HepG2 (cell line): ENCODE data around the gene AFF2. TPM values are rescaled to one million over a fixed set of nuclear protein-coding genes. Genes with fewer than 3 reads are reported as not detected.

ENCODE experiments used
- ATAC-seq: fragments of 200-7000 bp; cut with Tn5 transposase; 3 replicates; pipeline ENCODE4 v1.9.1; 2020; ENCODE audit warnings: mild to moderate bottlenecking, moderate library complexity
- BruUV-seq: library from RNA; stranded (reverse); fragments of 400-500 nt; replicated peaks from 2 replicates; lab custom pipeline; 2021; lab: Mats Ljungman, UMichigan
- CTCF ChIA-PET: fragments of 300-600 bp; formaldehyde crosslinking; extraction: SDS; loops from one replicate; lab custom pipeline; 2021; ENCODE audit warnings: low total read pairs, inconsistent platforms, low intra/inter-chr PET ratio; lab: Yijun Ruan, JAX
- POLR2A ChIA-PET: fragments of 350-600 bp; sonication (Branson Sonifier 250); formaldehyde crosslinking; loops from one replicate; lab custom pipeline; 2020; ENCODE audit warnings: antibody characterized with exemption, inconsistent platforms; lab: Yijun Ruan, JAX
- DNase-seq: peaks from one replicate; pipeline ENCODE4 v3.0.0-alpha.2; 2015; ENCODE audit warnings: low spot score
- FAIRE-seq: peaks from 3 replicates; lab custom pipeline; 2011; peaks lifted over from hg19 to GRCh38; lab: Jason Lieb, UNC
- H2AFZ ChIP-seq: one replicate; pipeline ENCODE4 v1.6.1; 2011; ENCODE audit warnings: low read length, inconsistent platforms
- H3K27ac ChIP-seq: fragments of 300-600 bp; 3 replicates; pipeline ENCODE4 v1.8.0; 2011; ENCODE audit warnings: mixed run types, mild to moderate bottlenecking, mixed read lengths, low read length, inconsistent platforms; ENCODE audit not compliant: insufficient read depth; ENCODE audit errors: extremely low read length
- H3K27me3 ChIP-seq, 2 experiments: fragments of 200-600 bp in 1 of 2; 2 replicates in 1 of 2; 3 replicates in 1 of 2; pipeline versions ENCODE4 v1.6.0 to v1.8.0; 2011; ENCODE audit warnings: low read length in 2 of 2, mild to moderate bottlenecking in 2 of 2, moderate library complexity in 2 of 2, inconsistent platforms in 1 of 2; ENCODE audit not compliant: insufficient read depth in 2 of 2, control insufficient read depth in 1 of 2
- H3K36me3 ChIP-seq, 2 experiments: fragments of 200-600 bp in 1 of 2; replicated peaks in 1 of 2; 2 replicates in 1 of 2; 3 replicates in 1 of 2; pipeline versions ENCODE4 v1.5.1 to v1.8.0; 2011; ENCODE audit warnings: low read length in 2 of 2, inconsistent platforms in 1 of 2; ENCODE audit not compliant: insufficient read depth in 2 of 2, control insufficient read depth in 1 of 2
- H3K4me1 ChIP-seq: 2 replicates; pipeline ENCODE4 v1.5.1; 2012; ENCODE audit warnings: low read length, inconsistent platforms; ENCODE audit not compliant: insufficient read depth
- H3K4me2 ChIP-seq: 2 replicates; pipeline ENCODE4 v1.6.0; 2011; ENCODE audit warnings: low read depth, low read length, inconsistent platforms
- H3K4me3 ChIP-seq, 3 experiments: fragments of 200-600 bp in 1 of 3; sonication (generic), shearing (Covaris generic) in 1 of 3; replicated peaks in 1 of 3; 2 replicates each; pipeline ENCODE4 v1.5.1; 2011 to 2016; ENCODE audit warnings: low read length in 3 of 3, inconsistent platforms in 2 of 3, low read depth in 2 of 3, mild to moderate bottlenecking in 2 of 3, control low read depth in 1 of 3, mixed read lengths in 1 of 3; ENCODE audit not compliant: insufficient read depth in 1 of 3
- H3K79me2 ChIP-seq: one replicate; pipeline ENCODE4 v1.6.1; 2011; ENCODE audit warnings: low read length, inconsistent platforms; ENCODE audit not compliant: insufficient read depth
- H3K9ac ChIP-seq: 2 replicates; pipeline ENCODE4 v1.6.0; 2011; ENCODE audit warnings: mild to moderate bottlenecking, low read depth, low read length, inconsistent platforms; ENCODE audit not compliant: insufficient read depth
- H3K9me3 ChIP-seq: 2 replicates; pipeline ENCODE4 v1.5.1; 2012; ENCODE audit warnings: mild to moderate bottlenecking, low read length
- H4K20me1 ChIP-seq: 2 replicates; pipeline ENCODE4 v1.6.0; 2011; ENCODE audit warnings: inconsistent platforms, mild to moderate bottlenecking, low read length, moderate library complexity; ENCODE audit not compliant: insufficient read depth
- ASH2L ChIP-seq: fragments of 300-600, 200-600 bp; sonication (generic); IDR thresholded peaks from 2 replicates; pipeline ENCODE4 v1.7.0; 2017; ENCODE audit warnings: low read depth, mild to moderate bottlenecking, moderate library complexity, mixed read lengths, low read length; ENCODE audit not compliant: insufficient read length
- MTF2 ChIP-seq: sonication (generic); formaldehyde crosslinking; IDR thresholded peaks from 2 replicates; pipeline ENCODE4 v1.5.0; 2020; ENCODE audit warnings: missing genetic modification reagents, borderline replicate concordance
- PREB ChIP-seq: sonication (generic); formaldehyde crosslinking; IDR thresholded peaks from 2 replicates; pipeline ENCODE4 v1.4.0; 2020; ENCODE audit warnings: missing genetic modification reagents
- ZFP36L2 ChIP-seq: sonication (generic); formaldehyde crosslinking; IDR thresholded peaks from 2 replicates; pipeline ENCODE4 v1.4.0; 2020; ENCODE audit warnings: missing genetic modification reagents
- ZFP41 ChIP-seq: sonication (generic); formaldehyde crosslinking; IDR thresholded peaks from 2 replicates; pipeline ENCODE4 v1.4.0; 2020; ENCODE audit warnings: mild to moderate bottlenecking, missing genetic modification reagents, borderline replicate concordance
- ZFP82 ChIP-seq: sonication (generic); formaldehyde crosslinking; IDR thresholded peaks from 2 replicates; pipeline ENCODE4 v1.5.1; 2020; ENCODE audit warnings: mild to moderate bottlenecking, missing genetic modification reagents, borderline replicate concordance
- ZNF605 ChIP-seq: sonication (generic); formaldehyde crosslinking; IDR thresholded peaks from 2 replicates; pipeline ENCODE4 v1.8.0; 2022; ENCODE audit warnings: mild to moderate bottlenecking, missing genetic modification reagents
- ZSCAN22 ChIP-seq: sonication (generic); formaldehyde crosslinking; IDR thresholded peaks from 2 replicates; pipeline ENCODE4 v1.4.0; 2020; ENCODE audit warnings: mild to moderate bottlenecking, missing genetic modification reagents
- WGBS: methylation state at CpG from one replicate; pipeline ENCODE4 v1.1.6; 2017; ENCODE audit warnings: low lambda C conversion rate; 5-methylcytosine and 5-hydroxymethylcytosine counted together
- in situ Hi-C: cut with HindIII; loops from 2 replicates; pipeline ENCODE4 v1.10.0; 2017; ENCODE audit warnings: low pct_unique_long_range_greater_than_20kb; ENCODE audit not compliant: extremely low pct_ligation_motif_present
- intact Hi-C: fragments of 100-400 bp; cut with micrococcal nuclease; formaldehyde crosslinking; loops from one replicate; pipeline ENCODE4 v1.10.0; 2022; ENCODE audit not compliant: unreplicated experiment
- polyA plus RNA-seq, 8 experiments: library from polyadenylated mRNA; depleted of rRNA in 3 of 8; stranded (reverse) in 7 of 8; unstranded in 1 of 8; fragments of >200 nt; fragmentation: Illumina TruSeq in 4 of 8; extraction: Trizol in 4 of 8; gene quantifications; 2 replicates each; pipeline versions ENCODE4 v1.2.1 to v1.2.3, GENCODE V29; 2011 to 2016; ENCODE audit warnings: low read depth in 4 of 8, missing spikeins in 1 of 8, mixed read lengths in 1 of 8; ENCODE audit not compliant: insufficient read depth in 1 of 8
- total RNA-seq, 5 experiments: library from RNA; depleted of rRNA; stranded (reverse); fragments of >200 nt; fragmentation: Illumina TruSeq; extraction: Trizol; gene quantifications; 2 replicates each; pipeline ENCODE4 v1.2.3, GENCODE V29; 2016; ENCODE audit warnings: low read depth in 1 of 5
- TF ChIP-seq, protein P1 (sequence below): sonication (generic); formaldehyde crosslinking; IDR thresholded peaks from 2 replicates; pipeline ENCODE4 v1.5.1; 2020; ENCODE audit warnings: mild to moderate bottlenecking, missing genetic modification reagents

Gene AFF2
- total and polyA plus RNA-seq, 2 of the 13 experiments (the other 11 are each of a cell fraction or from before 2014, with no cell fraction given) = not detected

GRCh38 chrX:148513661-148514060 lies 13.2 kb downstream of the AFF2 start (continued):
- TF ChIP-seq ZNF605 (CRISPR knock-in tag) (no peak), ZFP36L2 (CRISPR knock-in tag) (no peak), ZFP41 (CRISPR knock-in tag) (no peak), ZSCAN22 (CRISPR knock-in tag) (no peak), PREB (CRISPR knock-in tag) (no peak), MTF2 (no peak)
- TF ChIP-seq, protein P1, sequence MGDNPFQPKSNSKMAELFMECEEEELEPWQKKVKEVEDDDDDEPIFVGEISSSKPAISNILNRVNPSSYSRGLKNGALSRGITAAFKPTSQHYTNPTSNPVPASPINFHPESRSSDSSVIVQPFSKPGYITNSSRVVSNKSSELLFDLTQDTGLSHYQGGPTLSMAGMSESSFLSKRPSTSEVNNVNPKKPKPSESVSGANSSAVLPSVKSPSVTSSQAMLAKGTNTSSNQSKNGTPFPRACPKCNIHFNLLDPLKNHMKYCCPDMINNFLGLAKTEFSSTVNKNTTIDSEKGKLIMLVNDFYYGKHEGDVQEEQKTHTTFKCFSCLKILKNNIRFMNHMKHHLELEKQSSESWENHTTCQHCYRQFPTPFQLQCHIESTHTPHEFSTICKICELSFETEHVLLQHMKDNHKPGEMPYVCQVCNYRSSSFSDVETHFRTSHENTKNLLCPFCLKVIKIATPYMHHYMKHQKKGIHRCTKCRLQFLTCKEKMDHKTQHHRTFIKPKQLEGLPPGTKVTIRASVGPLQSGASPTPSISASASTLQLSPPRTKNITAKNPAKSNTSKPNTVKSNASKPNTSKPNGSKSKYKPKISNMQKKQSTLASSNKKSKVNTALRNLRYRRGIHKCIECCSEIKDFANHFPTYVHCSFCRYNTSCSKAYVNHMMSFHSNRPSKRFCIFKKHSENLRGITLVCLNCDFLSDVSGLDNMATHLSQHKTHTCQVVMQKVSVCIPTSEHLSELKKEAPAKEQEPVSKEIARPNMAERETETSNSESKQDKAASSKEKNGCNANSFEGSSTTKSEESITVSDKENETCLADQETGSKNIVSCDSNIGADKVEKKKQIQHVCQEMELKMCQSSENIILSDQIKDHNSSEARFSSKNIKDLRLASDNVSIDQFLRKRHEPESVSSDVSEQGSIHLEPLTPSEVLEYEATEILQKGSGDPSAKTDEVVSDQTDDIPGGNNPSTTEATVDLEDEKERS (CRISPR knock-in tag) = no peak

GRCh38 chrX:148517176-148517575 lies 16.8 kb downstream of the AFF2 start:
- POLR2A ChIA-PET = no interaction called here
- H3K4me2 ChIP-seq = no peak overlapping the region
- no peaks in the 10 kb centered on the region for H3K9me3 ChIP-seq
- no peaks in the 10 kb centered on the region for H3K4me1 ChIP-seq
- H3K9ac ChIP-seq = no peak overlapping the region
- CTCF ChIA-PET = no interaction called here
- ATAC-seq (no peak), DNase-seq (no peak)
- H2AFZ ChIP-seq = no peak overlapping the region
- no TSS peak for BruUV-seq
- in situ Hi-C loops = no loop called here
- no peaks in the 10 kb centered on the region for H3K27me3 ChIP-seq
- no peak for TF ChIP-seq ASH2L
- TF ChIP-seq ZFP82 = no peak
- TF ChIP-seq, all 625 proteins: peak for 0
- Histone ChIP-seq H3K79me2 (no peaks in the 10 kb centered on the region), H3K36me3 (no peaks in the 10 kb centered on the region), H3K4me3 (no peak overlapping the region), H3K27ac (no peak overlapping the region), H4K20me1 (no peaks in the 10 kb centered on the region)
- 0% methylated on average over 1 of the region's 2 CpGs for WGBS
- no peak for FAIRE-seq
- intact Hi-C loops = no loop called here
